GM12892 (cell line): ENCODE results near the gene USF1.

Experiments
- POLR2AphosphoS5 ChIP-seq: IDR thresholded peaks from 2 replicates; pipeline ENCODE4 v1.6.1; 2011; ENCODE audit warnings: low read depth, low read length, control low read depth
- TAF1 ChIP-seq: IDR thresholded peaks from 2 replicates; pipeline ENCODE4 v1.6.1; 2011; ENCODE audit warnings: low read depth, mild to moderate bottlenecking, control low read depth, low read length, borderline replicate concordance

DNA sequence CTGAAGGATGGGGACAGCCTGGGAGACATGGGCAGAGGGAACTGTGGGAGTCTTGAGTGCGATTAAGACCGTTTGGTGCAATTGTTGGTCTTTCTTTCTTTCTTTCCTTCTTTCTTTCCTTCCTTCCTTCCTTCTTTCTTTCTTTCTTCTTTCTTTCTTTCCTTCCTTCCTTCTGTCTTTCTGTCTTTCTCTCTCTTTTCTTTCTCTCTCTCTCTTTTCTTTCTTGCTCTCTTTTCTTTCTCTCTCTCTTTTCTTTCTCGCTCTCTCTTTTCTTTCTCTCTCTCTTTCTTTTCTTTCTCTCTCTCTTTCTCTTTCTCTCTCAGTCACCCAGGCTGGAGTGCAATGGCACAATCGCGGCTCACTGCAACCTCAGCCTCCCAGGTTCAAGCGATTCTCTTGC is 49.5 kb upstream of the USF1 start:
- TF ChIP-seq TAF1 (no peak), POLR2AphosphoS5 (no peak)
